ENCODE results near the gene C6orf132.

- TF ChIP-seq CTCF (conservative IDR thresholded peaks at IDR 0.05; ENCODE audit: low read depth, low read length) (no peak), EZH2 (IDR thresholded peaks at IDR 0.05; ENCODE audit: borderline replicate concordance, low read depth, low read length, poor library complexity, severe bottlenecking) (no peak)
Observed at GRCh38 chr6:42179945-42180313, 37.5 kb upstream of the C6orf132 start.
